ENCODE measurements around the gene TMBIM6. TPM values are rescaled to one million over a fixed set of nuclear protein-coding genes. Genes with fewer than 3 reads are reported as not detected.

TMBIM6 gene
- total RNA-seq, 1 experiment from 2014 or later, result 867 TPM

DNA sequence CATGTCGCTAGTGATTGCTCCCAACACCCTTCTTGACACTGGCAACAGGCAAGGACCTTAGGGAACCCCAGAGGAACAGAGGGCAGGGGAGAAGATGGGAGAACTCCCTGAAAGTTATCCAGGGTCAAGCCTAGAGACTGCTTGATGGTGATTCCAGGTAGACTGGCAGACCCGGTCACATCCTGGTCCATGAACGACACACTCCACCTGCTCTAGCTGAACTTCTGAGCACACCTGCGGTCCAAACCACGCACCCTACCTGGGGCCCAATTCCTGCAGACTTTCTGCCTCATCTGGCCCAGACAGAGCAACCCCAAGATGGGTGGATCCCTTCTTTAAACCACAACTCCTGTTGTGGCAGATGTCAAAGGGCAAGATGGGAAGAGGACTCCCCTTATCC, 52.7 kb downstream of the TMBIM6 start:
- POLR2A ChIA-PET, result no interaction called here
- TF ChIP-seq CTCF (IDR thresholded peaks at IDR 0.05; ENCODE audit: insufficient read depth in 1 of 2, low read depth in 1 of 2, low read length in 1 of 2, severe bottlenecking in 1 of 2, unreplicated experiment in 1 of 2), result no peak
- H3K27me3 ChIP-seq (replicated peaks; ENCODE audit: control insufficient read depth, insufficient read depth, low read length), result no peaks in the 10 kb centered on the region
- Mint-ChIP-seq H3K27ac (ENCODE audit: unreplicated experiment) (no peak overlapping the region), H3K4me3 (ENCODE audit: unreplicated experiment) (no peak overlapping the region), H3K9me3 (ENCODE audit: unreplicated experiment) (no peaks in the 10 kb centered on the region), H3K36me3 (ENCODE audit: insufficient read depth, unreplicated experiment) (peaks cover 13% of the 10 kb centered on the region), H3K4me1 (ENCODE audit: low read depth, unreplicated experiment) (no peaks in the 10 kb centered on the region), H3K27me3 (ENCODE audit: insufficient read depth, unreplicated experiment) (no peaks in the 10 kb centered on the region)
- no peak overlapping the region for H3K4me3 ChIP-seq (ENCODE audit: low read depth, low read length)
- H3K4me1 ChIP-seq, result no peaks in the 10 kb centered on the region
- no peak for DNase-seq
- intact Hi-C loops (cut with micrococcal nuclease; ENCODE audit: unreplicated experiment), result no loop called here
- CTCF ChIA-PET, result no interaction called here
- H3K9me3 ChIP-seq, result no peaks in the 10 kb centered on the region
- no peaks in the 10 kb centered on the region; the same call in 1 of the 2 replicates for H3K36me3 ChIP-seq (ENCODE audit: control insufficient read depth, insufficient read depth, low read length)
- BruUV-seq (replicated peaks), result no TSS peak

GRCh38 chr12:49794811-49795653, 53.7 kb downstream of the TMBIM6 start:
- POLR2A ChIA-PET, result no interaction called here
- H3K4me3 ChIP-seq (ENCODE audit: low read depth, low read length), result no peak overlapping the region
- H3K27me3 Mint-ChIP-seq (ENCODE audit: insufficient read depth, unreplicated experiment), result no peaks in the 10 kb centered on the region

GRCh38 chr12:49795654-49796105, 54.3 kb downstream of the TMBIM6 start:
- no TSS peak for BruUV-seq (replicated peaks)
- Histone ChIP-seq H3K4me1 (no peaks in the 10 kb centered on the region), H3K36me3 (ENCODE audit: control insufficient read depth, insufficient read depth, low read length) (no peaks in the 10 kb centered on the region; the same call in 1 of the 2 replicates), H3K4me3 (ENCODE audit: low read depth, low read length) (no peak overlapping the region), H3K27me3 (replicated peaks; ENCODE audit: control insufficient read depth, insufficient read depth, low read length) (no peaks in the 10 kb centered on the region), H3K9me3 (no peaks in the 10 kb centered on the region)
- ChIA-PET CTCF (interaction anchor here (0.6 to 1.3 kb wide), 2 partner anchors 44 to 464 kb away, joined by 3 to 4 read pairs; no protein-coding TSS in a partner anchor), POLR2A (no interaction called here)
- intact Hi-C loops (cut with micrococcal nuclease; ENCODE audit: unreplicated experiment), result no loop called here
- DNase-seq, result no peak
- Mint-ChIP-seq H3K4me1 (ENCODE audit: low read depth, unreplicated experiment) (no peaks in the 10 kb centered on the region), H3K27ac (ENCODE audit: unreplicated experiment) (no peak overlapping the region), H3K36me3 (ENCODE audit: insufficient read depth, unreplicated experiment) (peaks cover 13% of the 10 kb centered on the region), H3K27me3 (ENCODE audit: insufficient read depth, unreplicated experiment) (no peaks in the 10 kb centered on the region), H3K9me3 (ENCODE audit: unreplicated experiment) (no peaks in the 10 kb centered on the region), H3K4me3 (ENCODE audit: unreplicated experiment) (no peak overlapping the region)
- no peak for TF ChIP-seq CTCF (IDR thresholded peaks at IDR 0.05; ENCODE audit: insufficient read depth in 1 of 2, low read depth in 1 of 2, low read length in 1 of 2, severe bottlenecking in 1 of 2, unreplicated experiment in 1 of 2)

More at GRCh38 chr12:49794811-49795653, 53.7 kb downstream of the TMBIM6 start:
- H3K9me3 Mint-ChIP-seq (ENCODE audit: unreplicated experiment), result no peaks in the 10 kb centered on the region
- no peaks in the 10 kb centered on the region for H3K4me1 Mint-ChIP-seq (ENCODE audit: low read depth, unreplicated experiment)
- CTCF ChIA-PET, result interaction anchor here (0.6 kb wide), 1 partner anchor 464 kb away, joined by 4 read pairs; no protein-coding TSS in a partner anchor
- Histone ChIP-seq H3K4me1 (no peaks in the 10 kb centered on the region), H3K9me3 (no peaks in the 10 kb centered on the region), H3K27me3 (replicated peaks; ENCODE audit: control insufficient read depth, insufficient read depth, low read length) (no peaks in the 10 kb centered on the region), H3K36me3 (ENCODE audit: control insufficient read depth, insufficient read depth, low read length) (no peaks in the 10 kb centered on the region; the same call in 1 of the 2 replicates)
- no peak for TF ChIP-seq CTCF (IDR thresholded peaks at IDR 0.05; ENCODE audit: insufficient read depth in 1 of 2, low read depth in 1 of 2, low read length in 1 of 2, severe bottlenecking in 1 of 2, unreplicated experiment in 1 of 2)
- peaks cover 13% of the 10 kb centered on the region for H3K36me3 Mint-ChIP-seq (ENCODE audit: insufficient read depth, unreplicated experiment)
- H3K4me3 Mint-ChIP-seq (ENCODE audit: unreplicated experiment), result no peak overlapping the region
- intact Hi-C loops (cut with micrococcal nuclease; ENCODE audit: unreplicated experiment), result no loop called here
- no peak overlapping the region for H3K27ac Mint-ChIP-seq (ENCODE audit: unreplicated experiment)
- no peak for DNase-seq
- no TSS peak for BruUV-seq (replicated peaks)
